Colonic mucosa (tissue), 4 donors: ENCODE measurements around the gene CD101. TPM values are rescaled to one million over a fixed set of nuclear protein-coding genes. Genes with fewer than 3 reads are reported as not detected.

Experiments used
- DNase-seq: peaks from one replicate; pipeline ENCODE4 v3.0.0-alpha.2; 2020
- H3K27ac ChIP-seq: fragments of 200-600 bp; one replicate; pipeline ENCODE4 v1.8.0; 2021
- H3K27me3 ChIP-seq: fragments of 200-600 bp; one replicate; pipeline ENCODE4 v1.8.0; 2021
- H3K36me3 ChIP-seq: fragments of 200-600 bp; one replicate; pipeline ENCODE4 v1.8.0; 2021
- H3K4me1 ChIP-seq: fragments of 200-600 bp; one replicate; pipeline ENCODE4 v1.8.0; 2021; ENCODE audit warnings: mild to moderate bottlenecking
- H3K4me3 ChIP-seq: fragments of 200-600 bp; one replicate; pipeline ENCODE4 v1.8.0; 2021
- H3K9ac ChIP-seq, 2 donors: one replicate each; pipeline ENCODE4 v1.7.0; 2013; ENCODE audit warnings: control low read depth in 2 of 2, low read depth in 2 of 2, low read length in 2 of 2
- H3K9me3 ChIP-seq: fragments of 200-600 bp; one replicate; pipeline ENCODE4 v1.8.0; 2021
- intact Hi-C: fragments of 100-400 bp; cut with DNase I; formaldehyde crosslinking; loops from one replicate; pipeline ENCODE4 v1.14.1; 2022
- total RNA-seq, 2 donors: library from RNA; stranded (reverse); fragmentation: NEBNext Ultra II Directional in 1 of 2; extraction: Animal tissue kit (Norgen Biotek cat#: 25700) in 1 of 2; gene quantifications; one replicate each; pipeline ENCODE4 v1.2.1, GENCODE V29; 2021
- TF ChIP-seq, protein P1 (sequence below): fragments of 200-600 bp; IDR thresholded peaks from one replicate; pipeline ENCODE4 v1.8.0; 2022; ENCODE audit warnings: antibody characterized with exemption, mild to moderate bottlenecking
- donor health status: healthy.
- donor health status: DM: no; HTN: no; CAD: no.
- donor health status: DM: no; HTN: no; CAD: no.

The CD101 gene
- total RNA-seq, 2 donors from 2014 or later: 1.8 to 1.9 TPM

DNA sequence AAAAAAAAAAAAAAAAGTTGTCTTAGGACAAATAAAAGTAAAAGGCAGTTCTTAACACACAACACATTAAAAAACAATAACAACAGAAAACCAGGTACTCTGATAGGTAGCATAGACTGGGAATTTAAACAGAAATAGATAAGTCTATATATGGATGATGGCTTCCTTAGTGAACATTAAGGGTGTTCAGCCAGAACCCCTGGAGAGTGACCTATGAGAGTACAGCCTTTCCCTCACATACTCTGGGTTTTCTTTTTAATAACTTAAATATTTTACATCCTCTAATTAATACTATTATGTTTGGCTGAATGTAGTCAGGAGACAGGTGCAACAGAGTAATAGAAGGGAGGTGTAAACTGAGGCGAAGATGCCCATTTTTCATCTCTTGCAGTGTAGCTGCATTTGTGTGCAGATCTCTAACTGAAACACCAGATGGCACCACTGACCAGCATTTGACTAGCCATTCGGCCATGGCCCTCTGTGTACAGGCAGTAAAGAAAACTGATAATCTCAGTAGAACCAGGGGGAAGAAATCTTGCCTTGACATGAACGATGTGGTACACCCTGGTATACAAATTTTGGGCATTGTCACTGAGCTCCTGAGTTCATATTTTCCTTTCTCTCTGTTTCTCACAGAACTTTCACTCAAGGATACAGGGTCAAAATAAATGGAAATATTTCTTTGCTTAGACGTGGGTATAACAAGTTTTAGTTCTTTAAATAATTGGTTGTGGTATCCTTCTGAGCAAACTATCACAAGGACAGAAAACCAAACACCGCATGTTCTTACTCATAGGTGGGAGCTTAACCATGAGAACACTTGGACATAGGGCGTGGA is 66.2 kb downstream of the CD101 start:
- H3K4me3 ChIP-seq: no peak overlapping the region
- TF ChIP-seq, protein P1, sequence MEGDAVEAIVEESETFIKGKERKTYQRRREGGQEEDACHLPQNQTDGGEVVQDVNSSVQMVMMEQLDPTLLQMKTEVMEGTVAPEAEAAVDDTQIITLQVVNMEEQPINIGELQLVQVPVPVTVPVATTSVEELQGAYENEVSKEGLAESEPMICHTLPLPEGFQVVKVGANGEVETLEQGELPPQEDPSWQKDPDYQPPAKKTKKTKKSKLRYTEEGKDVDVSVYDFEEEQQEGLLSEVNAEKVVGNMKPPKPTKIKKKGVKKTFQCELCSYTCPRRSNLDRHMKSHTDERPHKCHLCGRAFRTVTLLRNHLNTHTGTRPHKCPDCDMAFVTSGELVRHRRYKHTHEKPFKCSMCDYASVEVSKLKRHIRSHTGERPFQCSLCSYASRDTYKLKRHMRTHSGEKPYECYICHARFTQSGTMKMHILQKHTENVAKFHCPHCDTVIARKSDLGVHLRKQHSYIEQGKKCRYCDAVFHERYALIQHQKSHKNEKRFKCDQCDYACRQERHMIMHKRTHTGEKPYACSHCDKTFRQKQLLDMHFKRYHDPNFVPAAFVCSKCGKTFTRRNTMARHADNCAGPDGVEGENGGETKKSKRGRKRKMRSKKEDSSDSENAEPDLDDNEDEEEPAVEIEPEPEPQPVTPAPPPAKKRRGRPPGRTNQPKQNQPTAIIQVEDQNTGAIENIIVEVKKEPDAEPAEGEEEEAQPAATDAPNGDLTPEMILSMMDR: peak; percentile 66
- no peak overlapping the region for H3K9ac ChIP-seq
- H3K36me3 ChIP-seq: no peaks in the 10 kb centered on the region
- intact Hi-C loops: loop anchor here (2.0 to 5.0 kb wide), 2 partner anchors 57 to 215 kb away; no protein-coding TSS in a partner anchor
- no peaks in the 10 kb centered on the region for H3K9me3 ChIP-seq
- DNase-seq: peak; percentile 34
- H3K4me1 ChIP-seq: no peaks in the 10 kb centered on the region
- H3K27me3 ChIP-seq: no peaks in the 10 kb centered on the region
- H3K27ac ChIP-seq: no peak overlapping the region

GRCh38 chr1:117068580-117068979 is 67.0 kb downstream of the CD101 start:
- H3K36me3 ChIP-seq: no peaks in the 10 kb centered on the region
- H3K27me3 ChIP-seq: no peaks in the 10 kb centered on the region
- DNase-seq: no peak
- intact Hi-C loops: loop anchor here (2.0 to 5.0 kb wide), 2 partner anchors 56 to 214 kb away; no protein-coding TSS in a partner anchor
- no peak overlapping the region for H3K27ac ChIP-seq
- H3K4me1 ChIP-seq: no peaks in the 10 kb centered on the region
- TF ChIP-seq, protein P1: no peak
- H3K9ac ChIP-seq: no peak overlapping the region
- H3K4me3 ChIP-seq: no peak overlapping the region
- H3K9me3 ChIP-seq: no peaks in the 10 kb centered on the region

GRCh38 chr1:117069220-117069844 is 67.8 kb downstream of the CD101 start:
- intact Hi-C loops: loop anchor here (2.0 to 5.0 kb wide), 2 partner anchors 55 to 213 kb away; no protein-coding TSS in a partner anchor
- no peaks in the 10 kb centered on the region for H3K36me3 ChIP-seq
- no peaks in the 10 kb centered on the region for H3K9me3 ChIP-seq
- H3K9ac ChIP-seq: no peak overlapping the region
- no peak for DNase-seq
- TF ChIP-seq, protein P1: no peak
- H3K27ac ChIP-seq: no peak overlapping the region
- H3K4me1 ChIP-seq: no peaks in the 10 kb centered on the region
- no peak overlapping the region for H3K4me3 ChIP-seq
- H3K27me3 ChIP-seq: no peaks in the 10 kb centered on the region

DNA sequence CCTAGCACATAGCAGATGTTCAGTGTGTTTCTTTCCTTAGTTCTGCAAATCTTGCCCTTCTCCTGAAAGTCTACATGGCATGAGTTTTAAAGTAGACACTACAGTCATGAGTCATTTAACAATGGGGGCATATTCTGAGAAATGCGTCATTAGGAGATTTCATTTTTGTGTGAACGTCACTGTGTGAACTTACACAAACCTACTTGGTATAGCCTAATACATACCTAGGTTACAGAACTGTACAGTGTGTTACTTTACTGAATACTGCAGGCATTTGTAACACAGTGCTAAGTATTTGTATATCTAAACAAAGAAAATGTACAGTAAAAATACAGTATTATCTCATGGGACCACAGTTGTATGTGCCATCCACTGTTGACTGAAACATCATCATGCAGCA is 68.6 kb downstream of the CD101 start:
- Histone ChIP-seq H3K4me1 (no peaks in the 10 kb centered on the region), H3K4me3 (no peak overlapping the region), H3K27ac (no peak overlapping the region), H3K36me3 (no peaks in the 10 kb centered on the region), H3K9me3 (no peaks in the 10 kb centered on the region), H3K27me3 (no peaks in the 10 kb centered on the region), H3K9ac (no peak overlapping the region)
- intact Hi-C loops: no loop called here
- TF ChIP-seq, protein P1: no peak
- DNase-seq: no peak

DNA sequence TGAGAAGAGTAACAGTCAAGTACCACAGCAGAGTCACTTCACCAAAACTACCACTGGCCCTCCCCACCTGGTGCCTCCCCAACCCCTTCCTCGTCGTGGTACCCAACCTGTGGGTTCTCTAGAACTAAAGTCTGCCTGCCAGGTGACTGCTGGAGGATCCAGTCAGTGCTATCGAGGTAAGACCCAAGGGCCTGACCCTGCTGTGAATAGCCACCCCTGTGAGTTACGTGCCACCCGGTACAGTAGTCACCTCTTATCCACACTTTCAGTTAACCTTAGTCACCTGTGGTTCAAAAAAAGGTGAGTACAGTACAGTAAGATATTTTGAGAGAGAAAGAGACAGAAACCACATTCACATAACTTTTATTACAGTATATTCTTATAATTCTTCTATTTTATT is 75.1 kb downstream of the CD101 start:
- Histone ChIP-seq H3K9me3 (no peaks in the 10 kb centered on the region), H3K27me3 (no peaks in the 10 kb centered on the region), H3K9ac (no peak overlapping the region), H3K36me3 (no peaks in the 10 kb centered on the region), H3K4me3 (no peak overlapping the region), H3K27ac (no peak overlapping the region), H3K4me1 (no peaks in the 10 kb centered on the region)
- intact Hi-C loops: no loop called here
- TF ChIP-seq, protein P1: no peak
- DNase-seq: no peak
